ENCODE data around the gene KDM4B. TPM values are rescaled to one million over a fixed set of nuclear protein-coding genes. Genes with fewer than 3 reads are reported as not detected.

Gene KDM4B
- total and polyA plus RNA-seq, 2 donors (not counting 1 experiment from before 2014, with no cell fraction given): 75.5 to 205 TPM

GRCh38 chr19:5123646-5124045 lies 154.7 kb downstream of the KDM4B start:
- Mint-ChIP-seq H3K4me3 (no peak overlapping the region), H3K4me1 (peaks cover 63% of the 10 kb centered on the region), H3K27ac (peak overlapping the region; percentile 61), H3K9me3 (ENCODE audit: insufficient read depth) (no peaks in the 10 kb centered on the region), H3K27me3 (no peaks in the 10 kb centered on the region)
- Histone ChIP-seq H3K9me3 (ENCODE audit: control extremely low read depth in 1 of 3, control insufficient read depth in 2 of 3, insufficient read depth in 1 of 3, low read length in 2 of 3) (peaks cover 0 to 6% (median 0%) of the 10 kb centered on the region in 3 donors), H3K27me3 (replicated peaks in 1 of 4; ENCODE audit: control extremely low read depth in 1 of 4, control insufficient read depth in 3 of 4, insufficient read depth in 4 of 4, low read length in 3 of 4) (no peaks in the 10 kb centered on the region), H3K79me2 (ENCODE audit: control insufficient read depth, insufficient read depth, low read length) (peaks cover 4% of the 10 kb centered on the region), H4K20me1 (ENCODE audit: control insufficient read depth, insufficient read depth, low read length, poor library complexity, severe bottlenecking) (no peaks in the 10 kb centered on the region), H3K9ac (ENCODE audit: low read length) (no peak overlapping the region), H3K4me1 (ENCODE audit: control insufficient read depth in 2 of 2, insufficient read depth in 2 of 2, low read length in 2 of 2) (peaks cover 59 to 62% of the 10 kb centered on the region in 2 donors), H2AFZ (ENCODE audit: insufficient read depth, low read depth, low read length, poor library complexity, severe bottlenecking) (no peak overlapping the region), H3K4me3 (ENCODE audit: control extremely low read depth in 1 of 5, extremely low read depth in 1 of 5, insufficient read depth in 1 of 5, low read depth in 2 of 5, low read length in 4 of 5) (no peak overlapping the region), H3K4me2 (replicated peaks; ENCODE audit: low read depth, low read length, poor library complexity, severe bottlenecking) (no peak overlapping the region), H3K27ac (ENCODE audit: low read length in 2 of 2) (no peak overlapping the region), H3K36me3 (replicated peaks in 1 of 2; ENCODE audit: control extremely low read depth in 1 of 2, control insufficient read depth in 1 of 2, extremely low read depth in 1 of 2, insufficient read depth in 2 of 2, low read length in 1 of 2) (peaks cover 0 to 10% of the 10 kb centered on the region in 2 experiments)
- DNase-seq (no peak), ATAC-seq (ENCODE audit: low read depth) (no peak)
- intact Hi-C loops (cut with micrococcal nuclease): no loop called here
- 96% methylated on average over 11 of the region's 11 CpGs for WGBS (ENCODE audit: insufficient coverage)
- ChIA-PET POLR2A (interaction anchor here (0.6 to 1.1 kb wide), 2 partner anchors 39 to 206 kb away, joined by 3 to 10 read pairs; no protein-coding TSS in a partner anchor), CTCF (no interaction called here)
- TF ChIP-seq EZH2 (IDR thresholded peaks at IDR 0.05; ENCODE audit: borderline replicate concordance, insufficient read depth, low read depth, low read length, poor library complexity, severe bottlenecking) (no peak), CTCF (IDR thresholded peaks at IDR 0.05) (no peak)

- no peak overlapping the region for H3K4me3 ChIP-seq (ENCODE audit: control extremely low read depth in 1 of 5, extremely low read depth in 1 of 5, insufficient read depth in 1 of 5, low read depth in 2 of 5, low read length in 4 of 5)
- H3K4me1 ChIP-seq (ENCODE audit: control insufficient read depth in 2 of 2, insufficient read depth in 2 of 2, low read length in 2 of 2): peaks cover 65 to 69% of the 10 kb centered on the region in 2 donors
- H3K9me3 ChIP-seq (ENCODE audit: control extremely low read depth in 1 of 3, control insufficient read depth in 2 of 3, insufficient read depth in 1 of 3, low read length in 2 of 3): peaks cover 0 to 6% (median 0%) of the 10 kb centered on the region in 3 donors
- no peak overlapping the region for H3K9ac ChIP-seq (ENCODE audit: low read length)
- ChIA-PET CTCF (interaction anchor here (0.8 to 2.6 kb wide), 3 partner anchors 8 to 315 kb away, joined by 3 to 10 read pairs (median 3); no protein-coding TSS in a partner anchor), POLR2A (interaction anchor here (0.6 to 1.1 kb wide), 3 partner anchors 9 to 207 kb away, joined by 3 to 10 read pairs (median 4); no protein-coding TSS in a partner anchor)
- Mint-ChIP-seq H3K27ac (peak overlapping the region; percentile 78), H3K4me3 (no peak overlapping the region), H3K27me3 (no peaks in the 10 kb centered on the region), H3K4me1 (peaks cover 67% of the 10 kb centered on the region), H3K9me3 (ENCODE audit: insufficient read depth) (no peaks in the 10 kb centered on the region)
- H3K79me2 ChIP-seq (ENCODE audit: control insufficient read depth, insufficient read depth, low read length): peaks cover 9% of the 10 kb centered on the region
- no peaks in the 10 kb centered on the region for H3K27me3 ChIP-seq (replicated peaks in 1 of 4; ENCODE audit: control extremely low read depth in 1 of 4, control insufficient read depth in 3 of 4, insufficient read depth in 4 of 4, low read length in 3 of 4)
- 91% methylated on average over 20 of the region's 21 CpGs for WGBS (ENCODE audit: insufficient coverage)
- no peak for TF ChIP-seq EZH2 (IDR thresholded peaks at IDR 0.05; ENCODE audit: borderline replicate concordance, insufficient read depth, low read depth, low read length, poor library complexity, severe bottlenecking)
- TF ChIP-seq CTCF (IDR thresholded peaks at IDR 0.05): no peak
- H4K20me1 ChIP-seq (ENCODE audit: control insufficient read depth, insufficient read depth, low read length, poor library complexity, severe bottlenecking): no peaks in the 10 kb centered on the region
- no peak overlapping the region for H3K4me2 ChIP-seq (replicated peaks; ENCODE audit: low read depth, low read length, poor library complexity, severe bottlenecking)
- no peak overlapping the region for H3K27ac ChIP-seq (ENCODE audit: low read length in 2 of 2)
- intact Hi-C loops (cut with micrococcal nuclease): no loop called here
- H3K36me3 ChIP-seq (replicated peaks in 1 of 2; ENCODE audit: control extremely low read depth in 1 of 2, control insufficient read depth in 1 of 2, extremely low read depth in 1 of 2, insufficient read depth in 2 of 2, low read length in 1 of 2): peaks cover 0 to 10% of the 10 kb centered on the region in 2 experiments
- DNase-seq (no peak), ATAC-seq (ENCODE audit: low read depth) (no peak)
- no peak overlapping the region for H2AFZ ChIP-seq (ENCODE audit: insufficient read depth, low read depth, low read length, poor library complexity, severe bottlenecking)
These were observed 155.4 kb downstream of the KDM4B start for GRCh38 chr19:5124111-5124855.

All from B cell (primary cell).